Measurements from ENCODE around the gene RNF183.
"Not testable (repeated sequence)": the region's sequence is repeated elsewhere in the genome, so short reads cannot be mapped to it uniquely, and the experiment has no call there.

The RNF183 gene

DNA sequence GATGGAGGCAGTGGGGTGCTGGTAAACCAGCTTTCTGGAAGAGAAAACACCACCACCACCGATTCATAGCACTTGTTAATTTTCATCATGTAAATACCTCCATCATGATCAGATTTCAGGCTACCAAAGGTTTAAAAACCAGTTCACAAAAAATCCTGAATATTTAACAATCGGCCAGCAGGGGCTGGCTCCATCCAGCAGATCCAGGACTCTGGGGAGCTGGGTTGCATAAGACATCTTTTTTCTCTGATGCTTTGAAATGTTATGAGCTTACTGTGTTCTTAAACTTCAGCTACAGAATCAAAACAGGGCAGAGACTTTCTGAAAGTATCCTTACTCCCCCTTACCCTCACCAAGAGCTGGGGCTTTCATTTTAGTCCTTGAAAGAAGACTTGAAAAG, 14.6 kb upstream of the RNF183 start:
- no peak for FAIRE-seq
- DNase-seq (ENCODE audit: low spot score) = no peak

DNA sequence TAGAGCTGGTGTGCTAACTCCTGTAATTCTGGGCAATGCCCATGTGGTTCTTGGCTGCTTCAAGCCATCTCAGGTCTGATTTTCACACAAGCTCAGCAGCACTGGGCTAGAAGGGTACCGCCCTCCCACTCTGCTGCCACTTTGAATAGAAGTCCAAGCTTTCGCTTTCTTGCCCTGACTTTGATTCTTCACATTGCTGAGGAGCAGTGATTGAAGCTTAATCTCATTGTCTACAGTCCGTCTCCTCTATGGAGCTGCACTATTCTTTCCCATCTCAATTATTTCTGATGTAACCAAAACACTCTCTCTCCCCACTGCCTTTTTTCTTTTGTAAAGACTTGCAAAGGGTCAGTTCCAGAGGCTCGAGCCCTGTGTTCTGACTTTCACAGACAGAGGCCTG, 12.9 kb upstream of the RNF183 start:
- FAIRE-seq = no peak
- no peak for DNase-seq (ENCODE audit: low spot score)

DNA sequence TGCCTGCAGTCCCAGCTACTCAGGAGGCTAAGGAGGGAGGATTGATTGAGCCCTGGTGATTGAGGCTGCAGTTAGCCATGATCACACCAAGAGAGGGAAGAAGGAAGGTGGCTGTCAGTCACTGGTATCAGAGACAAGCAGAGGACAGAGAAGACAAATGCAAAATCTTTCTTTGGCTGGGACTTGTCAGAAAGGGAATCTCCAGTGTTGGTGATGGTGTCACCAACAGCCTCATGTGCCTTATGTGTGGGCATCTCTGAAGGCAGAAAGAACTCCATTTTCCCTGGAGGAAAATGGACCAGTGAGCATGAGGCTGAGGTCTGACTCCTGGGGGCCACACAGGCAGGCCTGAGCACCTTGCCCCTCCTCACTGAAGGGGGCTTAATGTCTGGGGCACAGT, 12.1 kb upstream of the RNF183 start:
- FAIRE-seq = no peak
- DNase-seq (ENCODE audit: low spot score) = no peak

DNA sequence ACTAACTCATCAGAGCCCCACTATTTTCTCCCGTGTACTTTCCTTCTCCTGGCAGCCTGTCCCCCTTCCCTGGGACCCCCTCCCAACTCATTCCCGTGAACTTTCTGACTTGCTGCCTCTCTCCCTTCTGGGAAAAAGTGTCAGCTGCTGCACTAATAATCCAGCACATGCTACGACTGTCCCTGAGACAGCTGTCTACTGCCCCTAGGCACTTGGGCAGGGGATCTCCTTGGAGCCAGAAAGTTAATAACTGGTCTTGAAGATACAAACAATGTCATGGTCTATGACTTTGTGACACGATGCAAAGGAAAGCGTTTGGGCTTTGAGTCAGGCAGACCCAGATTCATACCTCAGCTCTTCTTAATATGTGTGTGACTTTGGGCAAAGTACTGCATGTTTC, 10.1 kb upstream of the RNF183 start:
- FAIRE-seq = no peak
- no peak for DNase-seq (ENCODE audit: low spot score)

DNA sequence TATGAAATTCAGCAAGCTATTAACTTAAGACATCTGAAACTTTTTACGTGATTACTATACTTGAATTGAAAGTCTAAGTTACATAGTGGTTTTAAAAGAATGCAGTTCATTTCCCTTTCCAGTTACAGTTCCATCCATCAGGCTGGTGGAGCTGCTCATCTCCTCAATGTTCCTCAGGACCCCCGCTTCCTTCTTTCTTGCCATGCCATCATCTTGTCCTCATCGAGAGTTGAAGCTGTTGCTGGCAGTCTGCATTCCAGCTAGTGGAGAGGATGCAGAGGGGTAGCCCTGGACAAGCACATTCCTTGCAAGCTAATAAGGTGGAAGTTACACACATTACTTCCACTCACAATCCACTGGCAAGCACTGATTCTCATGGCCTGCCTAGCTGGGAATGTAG, 8.8 kb upstream of the RNF183 start:
- FAIRE-seq = no peak
- DNase-seq (ENCODE audit: low spot score) = no peak

DNA sequence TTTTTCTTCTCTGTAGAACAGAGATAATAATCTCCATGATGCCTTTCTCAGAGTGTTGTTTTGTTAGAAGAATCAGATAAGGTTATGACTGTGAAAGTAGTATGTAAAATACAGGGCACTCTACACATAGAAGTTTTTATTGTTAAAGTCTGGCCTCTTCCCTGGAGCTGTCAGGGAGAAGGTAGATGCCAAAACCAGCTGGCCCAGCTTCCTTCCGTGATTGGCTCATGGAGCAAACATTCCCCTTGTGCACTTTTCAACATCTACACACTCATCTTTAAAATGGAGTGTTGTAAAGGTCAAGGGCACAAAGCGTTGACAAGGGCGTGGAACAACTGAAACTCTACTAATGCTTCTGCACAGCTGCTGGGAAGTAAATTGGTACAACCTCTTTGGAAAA, 7.4 kb upstream of the RNF183 start:
- DNase-seq (ENCODE audit: low spot score) (no peak), FAIRE-seq (no peak)

DNA sequence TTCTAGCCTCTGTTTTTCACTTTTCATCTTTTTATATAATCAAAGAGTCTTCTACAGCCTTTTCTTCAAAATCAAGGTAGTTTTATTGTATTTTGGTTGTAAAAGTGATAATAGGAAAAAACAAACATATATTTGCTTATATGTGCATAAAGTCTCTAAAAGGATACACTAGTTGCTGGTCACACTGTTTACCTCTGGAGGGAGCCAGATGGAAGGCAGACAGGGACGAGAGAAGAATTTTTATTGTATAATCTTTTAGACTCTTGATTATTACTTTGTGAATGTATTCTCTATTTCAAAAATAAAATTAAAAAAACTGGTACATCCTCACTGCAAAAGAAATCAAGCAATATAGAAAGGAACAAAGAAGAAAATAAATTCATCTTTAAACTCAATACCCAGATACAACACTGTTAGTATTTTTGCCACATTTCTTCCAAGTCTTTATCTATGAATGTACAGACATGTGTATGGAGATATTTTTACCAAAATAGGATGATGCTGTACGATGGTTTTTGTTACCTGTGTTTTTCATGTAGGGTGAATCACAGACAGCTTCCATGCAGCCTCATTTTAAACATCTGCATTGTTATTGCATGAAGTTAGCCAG, 6.1 kb upstream of the RNF183 start:
- FAIRE-seq = peak; percentile 73
- DNase-seq (ENCODE audit: low spot score) = peak; percentile 30

DNA sequence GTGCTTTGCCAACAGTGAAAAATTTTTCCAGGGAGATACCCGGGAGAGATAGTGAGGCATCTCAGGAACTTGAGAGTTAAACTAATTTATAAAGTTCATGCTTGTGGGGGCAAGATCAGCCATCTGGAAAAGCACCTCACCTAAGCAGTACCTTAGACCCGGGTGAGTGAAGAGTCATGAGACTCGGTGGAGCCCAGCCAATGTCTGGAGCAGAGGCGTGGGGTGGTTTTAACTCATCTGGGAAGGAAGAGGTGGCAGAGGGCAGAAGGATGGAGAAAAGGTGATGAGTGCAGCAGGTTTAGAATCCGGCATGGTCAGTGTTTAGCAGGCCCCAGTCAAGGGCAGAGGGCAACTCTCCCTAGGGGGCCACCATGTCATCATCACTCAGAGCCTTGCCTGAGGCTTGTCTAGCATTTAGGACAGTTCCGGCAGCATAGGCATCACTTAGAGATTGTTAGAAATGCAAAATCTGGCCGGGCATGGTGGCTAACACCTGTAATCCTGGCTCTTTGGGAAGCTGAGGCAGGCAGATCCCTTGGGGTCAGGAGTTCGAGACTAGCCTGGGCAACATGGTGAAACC, 4.3 kb upstream of the RNF183 start:
- peak; percentile 72 for FAIRE-seq
- peak; percentile 56 for DNase-seq (ENCODE audit: low spot score)

DNA sequence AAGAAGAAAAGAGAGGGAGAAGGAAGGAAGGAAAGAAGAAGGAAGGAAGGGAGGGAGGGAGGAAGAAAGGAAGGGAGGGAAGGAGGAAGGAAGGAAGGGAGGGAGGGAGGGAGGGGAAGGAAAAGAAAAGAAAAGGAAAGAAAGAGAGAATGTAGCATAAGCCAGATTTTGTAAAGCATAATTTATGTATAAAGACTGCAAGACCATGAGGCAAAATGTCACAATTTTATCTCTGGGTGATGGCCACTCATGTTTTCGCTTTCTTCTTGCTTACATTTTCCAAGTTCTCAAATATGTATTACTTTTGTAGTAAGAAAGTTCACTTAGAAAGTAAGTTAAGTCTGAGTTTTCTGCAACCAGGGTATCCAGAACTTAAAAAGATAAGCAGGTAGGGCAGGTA, 3.4 kb upstream of the RNF183 start:
- DNase-seq (ENCODE audit: low spot score) (no peak), FAIRE-seq (no peak)

DNA sequence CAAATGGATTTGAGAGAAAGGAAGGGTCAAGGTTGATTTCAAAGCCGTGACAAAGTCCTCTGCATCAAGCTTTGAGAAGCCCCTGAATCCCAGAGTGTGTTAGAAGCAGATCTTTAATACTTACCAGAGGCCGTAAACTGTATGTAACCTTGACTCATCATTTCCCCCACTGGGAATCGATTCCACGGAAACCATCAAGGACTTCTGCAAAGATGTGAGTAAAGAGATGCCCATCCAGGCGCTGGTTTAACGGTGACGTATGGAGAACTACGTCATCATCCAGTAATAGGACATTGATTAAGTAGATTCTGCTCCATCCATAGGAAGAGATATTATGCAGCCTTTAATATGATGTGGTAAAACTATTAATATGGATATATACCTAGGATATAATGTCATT, 1.6 kb downstream of the RNF183 start:
- DNase-seq (ENCODE audit: low spot score) = no peak
- FAIRE-seq = no peak

DNA sequence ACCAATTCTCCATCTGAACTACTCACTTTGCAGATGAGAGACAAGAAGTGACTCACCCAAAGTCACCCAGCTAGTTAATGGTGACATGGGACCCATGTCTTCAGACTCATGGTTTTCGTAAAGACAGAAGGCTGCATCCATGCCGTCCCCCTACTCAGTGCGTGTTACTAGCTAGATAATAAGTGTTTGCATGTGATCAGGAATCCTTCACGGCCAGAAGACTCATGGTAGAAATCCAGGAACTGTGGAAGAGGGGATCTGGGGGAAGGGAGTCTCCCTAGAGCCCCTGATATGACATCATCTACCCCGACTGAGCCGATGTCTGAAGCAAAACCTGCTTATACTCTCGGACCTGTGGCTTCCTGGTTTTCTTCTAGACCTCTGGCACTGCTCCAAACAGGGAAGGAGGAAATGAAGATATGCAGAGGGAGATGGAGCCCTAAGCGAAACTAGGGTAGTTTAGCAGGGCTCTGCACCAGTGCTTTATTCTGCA, 3.3 kb downstream of the RNF183 start:
- no peak for DNase-seq (ENCODE audit: low spot score)
- FAIRE-seq = no peak

DNA sequence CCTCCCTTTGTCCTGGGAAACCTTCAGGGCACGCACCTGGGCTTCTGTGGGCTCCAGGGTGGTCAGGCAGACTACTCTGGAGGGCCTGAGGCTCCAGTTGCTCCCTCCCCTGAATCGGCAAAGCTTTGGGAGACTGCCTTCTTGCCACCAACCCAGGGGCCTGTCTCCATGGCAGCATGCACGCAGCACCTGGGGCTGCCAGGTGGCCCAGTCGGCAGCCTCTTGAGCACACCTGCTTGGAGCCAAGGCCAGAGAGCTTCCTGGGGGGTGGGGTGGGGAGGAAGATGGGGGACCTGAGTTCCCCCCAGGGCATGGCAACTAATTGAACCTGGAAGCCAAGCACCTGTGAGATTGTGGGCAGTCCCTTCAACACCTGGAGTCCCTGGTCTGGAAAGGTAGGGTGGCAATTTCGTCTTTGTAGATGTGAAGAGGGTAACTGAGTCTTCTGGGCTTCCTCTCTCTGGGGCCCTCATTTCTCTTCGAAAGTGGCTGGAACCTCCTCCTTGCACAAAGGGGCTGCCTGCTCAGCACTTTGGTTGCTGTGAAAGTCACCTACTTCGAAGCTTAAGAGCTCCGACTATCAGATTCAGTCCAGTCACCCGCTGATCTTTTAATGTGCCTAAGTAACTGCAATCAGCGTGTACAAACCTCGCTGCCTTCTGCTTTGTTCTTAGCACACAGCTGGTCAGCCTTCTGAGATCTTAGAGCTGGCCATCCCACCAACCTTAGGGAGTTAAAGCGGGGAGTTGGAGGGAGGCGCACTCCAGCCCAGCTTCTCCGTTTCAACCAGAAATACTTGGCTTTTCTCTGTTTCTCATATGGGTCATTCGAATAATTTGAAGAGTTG, 4.0 kb downstream of the RNF183 start:
- DNase-seq (ENCODE audit: low spot score) = no peak
- FAIRE-seq = no peak

DNA sequence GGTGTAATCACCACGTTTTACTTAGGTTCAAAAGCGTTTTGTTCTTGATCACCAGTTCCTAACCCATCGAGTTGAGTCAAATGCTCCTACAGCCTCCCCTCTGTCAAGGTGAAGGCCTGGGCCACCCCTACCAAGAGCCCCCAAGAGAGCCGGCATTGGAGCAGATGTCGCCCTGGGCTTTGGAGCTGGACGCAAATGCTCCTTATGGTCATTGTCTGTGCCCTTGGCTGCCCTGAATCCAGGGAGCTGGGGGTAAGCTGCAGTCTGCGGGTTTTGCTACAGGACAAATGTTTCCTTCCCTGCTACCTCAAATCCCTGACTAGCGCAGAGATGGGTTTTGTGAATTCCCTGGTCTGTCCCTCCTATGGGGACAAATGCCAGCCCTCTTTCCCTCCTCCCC, 4.9 kb downstream of the RNF183 start:
- DNase-seq (ENCODE audit: low spot score) = no peak
- FAIRE-seq = no peak

DNA sequence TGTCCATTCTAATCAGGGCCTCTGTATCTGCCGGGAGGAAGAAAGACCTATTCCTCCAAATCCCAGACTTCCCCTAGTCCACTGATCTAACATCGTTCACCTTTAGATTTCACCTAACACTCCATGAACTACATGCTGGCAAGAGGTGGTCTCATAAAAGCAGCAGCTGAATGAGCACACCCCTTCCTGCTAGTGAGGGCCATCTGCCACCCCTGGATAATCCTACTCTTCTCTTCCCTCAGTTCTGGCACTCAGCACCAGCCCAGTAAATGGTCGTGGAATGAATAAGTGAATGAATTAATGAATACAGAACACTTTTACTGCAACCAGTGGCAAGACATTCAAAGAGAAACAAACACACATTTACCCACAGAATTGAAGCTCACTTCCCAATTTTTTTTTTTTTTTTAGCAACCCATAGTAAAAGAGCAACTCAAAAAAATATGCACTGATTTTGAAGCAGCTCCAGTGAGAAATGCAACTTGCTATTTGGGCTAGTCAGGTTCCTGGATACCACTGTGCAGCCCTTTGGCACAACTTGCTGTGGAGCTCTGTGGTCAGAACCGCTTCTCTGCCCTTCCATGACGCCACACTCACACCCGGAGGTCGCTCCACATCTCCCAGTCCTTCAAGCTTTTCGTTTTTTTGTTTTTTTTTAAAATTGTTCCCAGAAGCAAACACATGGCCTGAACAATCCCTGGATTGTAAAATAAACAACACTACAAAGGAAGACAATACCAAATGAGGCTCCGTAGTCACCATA, 6.2 kb downstream of the RNF183 start:
- DNase-seq (ENCODE audit: low spot score) (no peak), FAIRE-seq (no peak)

DNA sequence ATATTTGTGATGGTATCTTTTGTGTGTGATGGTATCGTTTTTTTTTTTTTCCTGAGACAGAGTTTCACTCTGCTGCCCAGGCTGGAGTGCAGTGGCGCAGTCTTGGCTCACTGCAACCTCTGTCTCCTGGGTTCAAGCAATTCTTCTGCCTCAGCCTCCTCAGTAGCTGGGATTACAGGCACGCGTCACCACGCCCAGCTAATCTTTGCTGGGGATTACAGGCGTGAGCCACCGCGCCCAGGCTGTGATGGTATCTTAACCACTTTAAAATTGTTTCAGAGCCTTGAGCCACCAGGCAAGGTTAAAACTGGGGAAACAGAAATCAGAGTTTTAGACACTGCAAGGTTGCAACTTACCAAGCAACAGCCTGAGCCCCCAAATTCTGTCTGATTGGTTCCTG, 6.9 kb downstream of the RNF183 start:
- FAIRE-seq; DNase-seq (ENCODE audit: low spot score): not testable (repeated sequence)

DNA sequence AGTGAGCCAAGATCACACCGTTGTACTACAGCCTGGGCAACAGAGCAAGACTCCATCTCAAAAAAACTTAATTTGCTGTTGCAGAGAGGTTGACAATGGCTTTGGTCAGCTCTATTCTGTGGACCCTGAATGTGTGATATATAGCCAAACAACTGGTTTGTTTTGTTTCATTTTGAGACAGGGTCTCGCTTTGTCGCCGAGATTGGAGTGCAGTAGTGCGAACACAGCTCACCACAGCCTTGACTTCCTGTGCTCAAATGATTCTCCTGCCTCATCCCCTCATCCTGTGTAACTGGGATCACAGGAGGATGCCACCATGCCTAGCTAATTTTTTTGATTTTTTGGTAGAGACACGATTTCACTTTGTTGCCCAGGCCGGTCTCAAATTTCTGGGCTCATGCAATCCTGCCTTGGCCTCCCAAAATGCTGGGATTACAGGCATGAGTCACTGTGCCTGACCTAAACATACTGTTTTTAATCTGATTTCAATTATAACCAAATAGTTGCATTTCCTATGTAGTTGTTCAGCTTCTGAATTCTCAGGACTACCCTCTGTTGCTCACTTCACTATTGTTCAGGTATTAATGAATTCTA, 9.8 kb downstream of the RNF183 start:
- FAIRE-seq (no peak), DNase-seq (ENCODE audit: low spot score) (no peak)

DNA sequence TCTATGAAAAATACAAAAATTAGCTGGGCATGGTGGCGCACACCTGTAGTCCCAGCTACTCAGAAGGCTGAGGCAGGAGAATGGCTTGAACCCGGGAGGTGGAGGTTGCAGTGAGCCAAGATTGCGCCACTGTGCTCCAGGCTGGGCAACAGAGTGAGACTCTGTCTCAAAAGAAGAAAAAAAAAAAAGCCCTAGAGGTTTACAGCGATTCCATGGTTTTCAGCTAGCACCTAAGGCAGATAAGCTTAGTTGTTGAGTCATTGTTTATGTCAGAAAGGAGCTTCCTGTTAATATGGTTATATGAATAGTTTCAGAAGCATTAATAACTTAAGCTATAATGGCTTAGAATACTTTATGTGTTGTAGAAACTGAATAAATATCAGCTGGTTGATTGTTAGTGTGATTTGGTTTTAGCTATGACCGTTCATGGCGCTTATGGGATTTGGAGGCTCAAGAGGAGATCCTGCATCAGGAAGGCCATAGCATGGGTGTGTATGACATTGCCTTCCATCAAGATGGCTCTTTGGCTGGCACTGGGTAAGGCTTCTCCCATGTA, 13.0 kb downstream of the RNF183 start:
- no peak for FAIRE-seq
- no peak for DNase-seq (ENCODE audit: low spot score)

DNA sequence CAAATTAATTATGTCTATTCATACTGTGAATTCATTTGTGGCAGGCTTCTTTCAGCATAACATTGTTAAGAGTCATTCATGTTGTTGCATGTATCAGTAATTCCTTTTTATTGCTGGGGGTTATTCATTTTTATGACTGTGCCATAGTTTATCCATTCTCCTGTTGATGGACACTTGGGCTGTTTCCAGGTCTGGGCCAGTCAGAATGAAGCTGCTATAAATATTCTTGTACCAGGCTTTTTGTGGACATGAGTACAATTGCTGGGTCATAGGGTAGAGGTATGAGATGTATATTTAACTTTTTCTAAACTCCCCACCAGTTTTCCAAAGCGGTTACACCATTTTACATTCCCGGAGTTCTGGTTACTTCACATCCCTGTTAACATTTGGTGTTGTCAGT, 14.1 kb downstream of the RNF183 start:
- FAIRE-seq = no peak
- DNase-seq (ENCODE audit: low spot score) = no peak

DNA sequence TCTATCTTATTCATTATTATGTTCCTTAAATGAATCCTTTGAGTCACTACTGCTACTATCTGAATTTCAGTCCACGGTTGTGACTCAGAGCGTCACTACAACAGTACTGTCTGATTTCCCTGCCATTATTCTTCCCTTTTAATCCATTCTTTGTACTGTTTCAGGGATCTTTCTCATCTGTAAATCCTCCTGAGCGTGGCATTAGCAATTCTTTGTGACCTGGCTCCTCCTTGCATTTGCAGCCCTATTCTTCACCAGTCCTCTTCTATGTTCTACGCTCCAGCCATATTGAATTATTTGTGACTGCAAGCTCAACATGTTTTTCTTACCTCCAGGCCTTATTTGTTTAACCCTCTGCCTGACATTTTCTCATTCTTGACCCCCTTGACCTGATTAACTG, 21.8 kb downstream of the RNF183 start:
- no peak for FAIRE-seq
- DNase-seq (ENCODE audit: low spot score) = no peak

DNA sequence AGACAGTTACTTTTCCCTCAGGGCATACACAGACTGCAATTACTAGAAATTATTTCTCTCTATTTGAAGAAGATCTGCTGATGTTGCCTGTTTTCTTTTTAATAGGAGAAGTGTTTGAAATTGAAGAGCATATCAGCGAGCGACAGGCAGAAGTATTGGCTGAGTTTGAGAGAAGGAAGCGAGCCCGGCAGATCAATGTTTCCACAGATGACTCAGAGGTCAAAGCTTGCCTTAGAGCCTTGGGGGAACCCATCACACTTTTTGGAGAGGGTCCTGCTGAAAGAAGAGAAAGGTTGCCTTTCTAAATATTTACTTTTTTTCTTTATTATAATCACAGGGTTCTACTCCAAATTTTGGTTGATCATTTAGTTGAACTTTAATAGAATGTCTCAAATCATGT, 24.3 kb downstream of the RNF183 start:
- DNase-seq (ENCODE audit: low spot score) (no peak), FAIRE-seq (no peak)

All from RCC 7860 (cell line).